GM12892 (cell line): ENCODE data around the gene MAGED4.
"Not testable (repeated sequence)": the region's sequence is repeated elsewhere in the genome, so short reads cannot be mapped to it uniquely, and the experiment has no call there.

Source experiments
- POLR2A ChIP-seq: IDR thresholded peaks from 2 replicates; pipeline ENCODE4 v1.6.1; 2011; ENCODE audit warnings: low read depth, low read length, control low read depth
- TAF1 ChIP-seq: IDR thresholded peaks from 2 replicates; pipeline ENCODE4 v1.6.1; 2011; ENCODE audit warnings: low read depth, mild to moderate bottlenecking, control low read depth, low read length, borderline replicate concordance

GRCh38 chrX:52160140-52160539, 24.5 kb upstream of the MAGED4 start:
- TF ChIP-seq POLR2A, TAF1: not testable (repeated sequence)
